GM18868 (cell line): ENCODE results near the gene EVX2.
A peak's percentile ranks its signal among the peaks of the same experiment; 100 is the strongest.

Source experiments
- ATAC-seq: cut with Tn5 transposase; IDR thresholded peaks from one replicate; pipeline ENCODE4 v1.9.1; 2021; ENCODE audit warnings: mild to moderate bottlenecking, moderate library complexity; ENCODE audit not compliant: unreplicated experiment

The EVX2 gene

GRCh38 chr2:176067589-176068418 is 16.0 kb downstream of the EVX2 start:
- no peak for ATAC-seq

DNA sequence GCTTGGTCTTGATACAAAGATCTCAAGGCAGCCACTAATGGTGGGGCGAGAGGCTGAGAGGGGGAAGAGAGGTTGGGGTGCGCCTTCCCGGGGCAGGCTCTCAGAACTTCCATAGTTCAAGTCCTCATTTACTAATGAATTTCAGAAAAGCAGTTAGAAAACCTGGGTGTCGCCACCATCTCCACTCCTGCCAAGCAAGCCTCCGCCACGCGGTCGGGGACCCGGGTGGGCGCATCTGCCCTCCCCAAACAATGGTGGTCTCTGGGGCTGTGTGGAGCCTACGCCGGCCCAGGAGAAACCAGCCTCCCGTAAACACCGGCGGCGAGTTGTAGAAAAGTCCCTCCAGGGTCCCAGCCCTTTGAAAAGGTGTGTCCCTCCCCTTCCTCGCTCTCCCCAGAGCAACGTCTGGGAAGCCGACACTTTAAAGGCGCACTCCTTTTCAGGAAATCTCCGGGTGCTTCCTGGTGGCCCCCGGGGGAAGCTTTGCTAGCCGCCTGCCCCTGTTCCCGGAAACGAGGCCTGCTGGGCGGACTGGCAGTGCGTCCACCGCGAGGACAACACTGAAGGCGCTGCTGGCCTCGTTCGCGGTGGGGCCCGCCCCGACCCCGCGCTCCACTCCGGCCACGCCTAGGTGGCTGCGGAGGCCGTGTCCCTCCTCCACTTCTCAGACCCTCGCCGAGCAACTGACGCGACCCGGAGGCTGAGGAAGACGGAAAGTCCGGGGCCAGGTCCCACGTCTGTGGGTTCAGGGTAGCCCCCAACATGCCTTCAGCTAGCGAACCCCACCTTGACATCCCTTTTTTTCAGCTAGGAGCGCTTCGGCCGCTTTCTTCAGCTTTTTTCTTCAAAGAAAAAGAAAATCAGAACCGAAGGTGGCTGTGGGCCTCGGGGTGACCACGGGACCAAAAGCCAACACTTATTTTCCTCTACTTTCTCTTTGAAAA is 16.8 kb downstream of the EVX2 start:
- no peak for ATAC-seq

DNA sequence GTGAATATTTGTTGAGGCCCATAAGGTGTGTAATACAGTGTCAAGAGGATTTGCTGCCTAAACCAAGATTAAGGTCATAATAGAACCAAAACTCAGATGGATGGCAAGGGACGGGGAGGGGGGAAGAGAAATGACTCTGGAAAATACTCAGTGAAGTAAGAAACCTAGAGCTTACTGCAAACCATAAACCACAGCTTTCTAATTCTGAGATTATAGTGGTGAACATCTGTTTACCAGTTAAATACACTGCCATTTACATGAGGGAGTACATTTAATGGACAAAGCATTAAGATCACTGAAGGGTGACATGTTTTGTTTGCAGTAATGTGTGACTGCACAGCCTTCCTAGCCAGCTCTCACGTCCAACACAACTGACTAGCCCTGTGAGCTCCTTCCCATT is 19.8 kb downstream of the EVX2 start:
- peak; percentile 65 for ATAC-seq

- ATAC-seq = no peak
Measured at GRCh38 chr2:176056406-176056805, 27.4 kb downstream of the EVX2 start.

DNA sequence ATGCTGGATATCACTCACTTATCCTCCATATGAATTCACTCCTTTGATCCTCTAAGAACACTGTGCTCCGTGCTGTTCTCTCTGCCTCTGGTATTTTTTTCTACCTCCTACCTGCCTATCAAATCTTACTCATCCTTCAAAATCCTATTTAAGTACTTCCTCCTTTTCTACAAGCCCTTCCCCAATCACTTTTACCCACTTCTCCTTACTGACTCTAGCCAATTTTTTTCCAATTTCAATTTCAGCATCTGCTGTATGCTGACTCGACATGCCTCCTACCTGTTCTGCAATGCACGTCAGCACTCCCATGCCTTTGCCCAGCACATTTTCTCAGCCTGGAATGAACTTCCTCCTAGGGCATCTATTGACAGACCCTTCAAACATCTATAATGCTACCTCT is 44.4 kb downstream of the EVX2 start:
- ATAC-seq = no peak

DNA sequence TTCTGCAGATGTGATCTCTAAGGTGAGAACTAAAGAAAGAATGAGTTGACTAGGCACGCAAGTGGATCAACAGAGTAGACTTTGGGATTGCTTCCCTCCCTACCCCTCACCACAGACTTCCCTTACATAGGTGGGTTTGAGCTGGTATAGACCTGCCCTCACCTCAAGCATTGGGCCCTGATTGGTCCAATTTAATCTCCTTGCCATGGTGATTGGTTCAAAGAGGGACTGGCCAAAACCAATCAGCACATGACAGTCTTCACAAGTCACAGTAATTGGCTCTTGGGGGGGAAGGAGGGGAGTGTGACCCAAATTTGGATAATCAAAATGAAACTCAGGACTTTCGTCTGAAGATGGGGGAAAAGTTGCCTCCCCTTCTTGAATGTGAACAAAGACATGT is 45.1 kb downstream of the EVX2 start:
- ATAC-seq = no peak

- no peak for ATAC-seq
Measured at GRCh38 chr2:176035013-176035691, 48.6 kb downstream of the EVX2 start.

- ATAC-seq = no peak
Measured at GRCh38 chr2:176027806-176028205, 56.0 kb downstream of the EVX2 start.
